ENCODE measurements around the gene SATB2.

The SATB2 gene

DNA sequence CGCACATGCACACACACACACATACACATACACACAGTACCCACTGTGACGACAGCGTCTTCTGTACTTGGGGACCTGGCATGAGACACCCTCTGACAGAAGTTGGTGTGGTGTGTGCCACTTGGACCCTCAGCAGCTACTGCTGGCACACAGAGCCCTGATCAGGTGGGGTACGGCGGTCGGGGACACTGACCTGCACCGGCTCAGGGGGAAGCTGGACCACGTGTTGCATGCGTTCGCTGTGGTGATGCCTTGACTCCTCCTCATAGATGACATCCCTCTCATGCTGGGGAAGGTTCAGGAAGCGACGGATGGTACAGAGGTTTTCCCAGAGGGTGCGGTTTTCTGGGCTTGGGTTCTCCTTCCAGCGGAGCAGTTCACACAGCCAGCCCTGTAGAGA, 149.2 kb downstream of the SATB2 start:
- H3K4me3 ChIP-seq (ENCODE audit: low read length), result no peak overlapping the region
- no CpG with 5 or more reads among the region's 14 CpGs for WGBS (ENCODE audit: insufficient coverage, insufficient read length)
- H3K27ac ChIP-seq (ENCODE audit: low read length), result no peak overlapping the region
- H3K36me3 ChIP-seq (ENCODE audit: control insufficient read depth, insufficient read depth, low read length), result peaks cover 4% of the 10 kb centered on the region; the same call in 1 of the 2 replicates
- DNase-seq (ENCODE audit: low read depth, low spot score), result no peak
- H3K27me3 ChIP-seq (ENCODE audit: control insufficient read depth, insufficient read depth, low read length), result no peaks in the 10 kb centered on the region
- no peaks in the 10 kb centered on the region for H3K9me3 ChIP-seq (ENCODE audit: control insufficient read depth, insufficient read depth, low read length)
- H3K4me1 ChIP-seq (ENCODE audit: control insufficient read depth, insufficient read depth, low read length), result no peaks in the 10 kb centered on the region

DNA sequence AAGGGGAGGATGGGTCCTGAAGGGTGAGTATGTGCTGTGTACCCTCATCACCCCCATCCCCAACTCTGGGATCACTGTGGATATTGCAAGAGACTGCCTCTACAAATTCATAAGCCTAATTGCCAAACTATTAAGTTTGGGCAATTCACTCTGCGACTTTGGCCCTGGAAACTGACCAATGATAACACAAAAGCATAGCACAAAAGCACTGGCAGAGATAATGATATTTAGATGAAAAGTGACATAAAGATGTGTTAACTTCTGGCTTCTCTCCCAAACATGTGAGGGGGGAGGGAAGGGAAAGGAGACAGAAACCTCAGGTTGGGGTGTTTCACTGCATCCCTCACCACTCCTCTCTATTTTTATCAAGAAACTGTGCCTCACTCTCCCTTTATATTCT, 150.3 kb downstream of the SATB2 start:
- DNase-seq (ENCODE audit: low read depth, low spot score), result no peak
- Histone ChIP-seq H3K27ac (ENCODE audit: low read length) (no peak overlapping the region), H3K4me3 (ENCODE audit: low read length) (no peak overlapping the region), H3K36me3 (ENCODE audit: control insufficient read depth, insufficient read depth, low read length) (peaks cover 4% of the 10 kb centered on the region; the same call in 1 of the 2 replicates), H3K4me1 (ENCODE audit: control insufficient read depth, insufficient read depth, low read length) (no peaks in the 10 kb centered on the region), H3K27me3 (ENCODE audit: control insufficient read depth, insufficient read depth, low read length) (no peaks in the 10 kb centered on the region), H3K9me3 (ENCODE audit: control insufficient read depth, insufficient read depth, low read length) (no peaks in the 10 kb centered on the region)
- WGBS (ENCODE audit: insufficient coverage, insufficient read length), result no CpG with 5 or more reads among the region's 1 CpG

DNA sequence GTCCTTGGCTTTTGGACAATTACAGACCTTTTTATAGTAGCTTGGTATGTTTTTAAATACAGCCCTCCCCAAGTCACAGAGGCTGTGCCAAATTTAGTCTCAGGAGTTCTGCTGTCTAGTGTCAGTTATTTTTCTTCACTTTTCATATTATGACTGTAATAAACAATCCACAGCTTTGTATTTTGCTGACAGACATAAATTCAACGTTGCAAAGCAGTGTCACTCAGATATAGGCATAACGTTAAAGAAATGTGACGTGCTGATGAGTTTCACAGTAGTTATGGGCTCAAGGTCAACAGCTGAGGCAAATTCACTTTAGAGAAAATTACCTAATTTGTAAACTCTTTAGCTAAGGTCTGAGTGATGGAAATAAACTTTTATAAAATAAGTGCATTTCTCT, 151.6 kb downstream of the SATB2 start:
- DNase-seq (ENCODE audit: low read depth, low spot score), result no peak
- Histone ChIP-seq H3K4me1 (ENCODE audit: control insufficient read depth, insufficient read depth, low read length) (no peaks in the 10 kb centered on the region), H3K27me3 (ENCODE audit: control insufficient read depth, insufficient read depth, low read length) (no peaks in the 10 kb centered on the region), H3K36me3 (ENCODE audit: control insufficient read depth, insufficient read depth, low read length) (peaks cover 4% of the 10 kb centered on the region; the same call in 1 of the 2 replicates), H3K9me3 (ENCODE audit: control insufficient read depth, insufficient read depth, low read length) (no peaks in the 10 kb centered on the region), H3K27ac (ENCODE audit: low read length) (no peak overlapping the region), H3K4me3 (ENCODE audit: low read length) (no peak overlapping the region)
- WGBS (ENCODE audit: insufficient coverage, insufficient read length), result no CpG with 5 or more reads among the region's 3 CpGs

DNA sequence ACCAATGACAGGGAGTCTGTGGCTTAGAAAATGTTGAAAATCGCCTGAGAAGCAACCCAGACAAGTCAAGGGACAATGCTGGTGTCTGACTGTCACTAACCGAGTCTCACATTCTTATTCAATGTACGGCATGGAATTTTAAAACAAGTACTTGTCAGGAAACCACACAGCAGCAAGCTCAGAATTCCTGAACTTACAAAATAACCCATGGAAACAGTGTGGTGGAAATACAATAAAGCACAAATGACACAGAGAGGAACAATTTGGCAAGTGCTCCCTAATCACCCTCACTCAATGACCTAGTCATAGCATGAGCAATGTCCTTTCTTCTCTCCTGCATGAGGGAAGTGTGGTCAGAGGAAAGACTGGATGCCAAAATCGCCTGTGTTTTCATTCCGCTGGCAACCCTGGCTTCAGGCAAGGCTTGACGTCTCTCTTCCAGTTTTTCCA, 154.0 kb downstream of the SATB2 start:
- H3K27ac ChIP-seq (ENCODE audit: low read length), result no peak overlapping the region
- no peaks in the 10 kb centered on the region for H3K4me1 ChIP-seq (ENCODE audit: control insufficient read depth, insufficient read depth, low read length)
- H3K27me3 ChIP-seq (ENCODE audit: control insufficient read depth, insufficient read depth, low read length), result no peaks in the 10 kb centered on the region
- no CpG with 5 or more reads among the region's 6 CpGs for WGBS (ENCODE audit: insufficient coverage, insufficient read length)
- DNase-seq (ENCODE audit: low read depth, low spot score), result no peak
- H3K9me3 ChIP-seq (ENCODE audit: control insufficient read depth, insufficient read depth, low read length), result no peaks in the 10 kb centered on the region
- no peak overlapping the region for H3K4me3 ChIP-seq (ENCODE audit: low read length)
- peaks cover 3% of the 10 kb centered on the region; the same call in 1 of the 2 replicates for H3K36me3 ChIP-seq (ENCODE audit: control insufficient read depth, insufficient read depth, low read length)

DNA sequence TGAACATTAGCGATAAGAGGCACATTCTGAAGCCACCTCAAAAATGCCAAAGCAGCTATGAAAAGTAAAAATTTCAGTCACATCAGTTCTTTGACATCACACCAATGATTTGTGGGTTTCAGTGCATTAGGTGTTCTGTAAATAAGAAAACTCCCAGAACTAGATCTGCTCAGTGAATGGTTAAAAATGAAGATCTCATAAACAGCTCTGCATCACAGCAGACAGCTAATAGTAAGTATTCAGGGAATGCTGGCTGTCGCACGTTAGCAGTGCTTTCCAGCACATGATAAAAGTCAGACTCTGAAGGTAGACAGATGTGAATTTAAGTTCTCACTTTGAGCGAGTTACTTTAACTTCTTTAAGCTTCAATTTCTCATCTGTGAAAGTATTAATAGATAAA, 154.9 kb downstream of the SATB2 start:
- H3K36me3 ChIP-seq (ENCODE audit: control insufficient read depth, insufficient read depth, low read length), result no peaks in the 10 kb centered on the region
- WGBS (ENCODE audit: insufficient coverage, insufficient read length), result no CpG with 5 or more reads among the region's 4 CpGs
- DNase-seq (ENCODE audit: low read depth, low spot score), result no peak

DNA sequence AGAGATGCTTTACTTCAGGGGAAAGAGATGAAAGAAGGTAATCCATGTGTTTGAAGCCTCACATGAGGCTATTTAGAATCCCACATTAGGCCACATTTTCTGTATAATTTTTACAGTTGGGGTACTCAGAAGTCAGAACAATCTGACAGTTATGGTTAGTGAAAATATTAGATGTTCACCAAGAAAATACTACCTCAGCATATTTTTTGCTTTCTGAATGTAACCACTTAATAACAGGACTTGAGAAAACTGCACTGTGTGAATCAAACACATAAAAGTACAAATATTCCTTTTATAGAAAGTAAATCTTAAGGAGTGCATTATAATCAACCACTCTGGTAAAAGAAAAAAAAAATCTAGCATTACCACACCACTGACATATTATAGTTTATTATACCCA, 169.3 kb downstream of the SATB2 start:
- no peaks in the 10 kb centered on the region for H3K27me3 ChIP-seq (ENCODE audit: control insufficient read depth, insufficient read depth, low read length)
- no peak overlapping the region for H3K4me3 ChIP-seq (ENCODE audit: low read length)
- no peaks in the 10 kb centered on the region for H3K9me3 ChIP-seq (ENCODE audit: control insufficient read depth, insufficient read depth, low read length)
- DNase-seq (ENCODE audit: low read depth, low spot score), result no peak
- H3K4me1 ChIP-seq (ENCODE audit: control insufficient read depth, insufficient read depth, low read length), result no peaks in the 10 kb centered on the region
- no peaks in the 10 kb centered on the region for H3K36me3 ChIP-seq (ENCODE audit: control insufficient read depth, insufficient read depth, low read length)
- no peak overlapping the region for H3K27ac ChIP-seq (ENCODE audit: low read length)

More for the DNA sequence above, 154.9 kb downstream of the SATB2 start:
- no peak overlapping the region for H3K4me3 ChIP-seq (ENCODE audit: low read length)
- no peaks in the 10 kb centered on the region for H3K9me3 ChIP-seq (ENCODE audit: control insufficient read depth, insufficient read depth, low read length)
- H3K27me3 ChIP-seq (ENCODE audit: control insufficient read depth, insufficient read depth, low read length), result no peaks in the 10 kb centered on the region
- H3K4me1 ChIP-seq (ENCODE audit: control insufficient read depth, insufficient read depth, low read length), result no peaks in the 10 kb centered on the region
- no peak overlapping the region for H3K27ac ChIP-seq (ENCODE audit: low read length)

DNA sequence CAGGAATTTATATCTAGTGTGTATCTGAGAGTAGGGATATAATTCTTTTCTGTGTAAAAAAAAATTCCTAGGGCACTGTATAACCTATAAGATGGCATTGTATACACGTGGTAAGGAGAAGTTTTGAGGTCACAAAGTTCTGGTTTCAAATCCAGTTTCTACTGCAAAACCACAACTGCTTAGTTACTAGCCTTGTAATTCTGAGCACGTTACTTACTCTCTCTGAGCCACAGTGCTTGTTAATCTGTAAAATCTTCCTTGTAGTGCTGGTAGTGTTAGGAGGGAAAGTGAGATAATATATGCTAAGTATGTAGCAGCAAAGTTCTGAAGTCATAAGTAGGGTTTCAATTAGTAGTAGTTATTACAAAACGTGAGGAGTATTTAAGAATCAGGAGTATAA, 175.4 kb downstream of the SATB2 start:
- no peak for DNase-seq (ENCODE audit: low read depth, low spot score)
- no peak overlapping the region for H3K4me3 ChIP-seq (ENCODE audit: low read length)
- H3K27ac ChIP-seq (ENCODE audit: low read length), result no peak overlapping the region
- no CpG with 5 or more reads among the region's 3 CpGs for WGBS (ENCODE audit: insufficient coverage, insufficient read length)
- no peaks in the 10 kb centered on the region for H3K36me3 ChIP-seq (ENCODE audit: control insufficient read depth, insufficient read depth, low read length)
- no peaks in the 10 kb centered on the region for H3K9me3 ChIP-seq (ENCODE audit: control insufficient read depth, insufficient read depth, low read length)
- H3K27me3 ChIP-seq (ENCODE audit: control insufficient read depth, insufficient read depth, low read length), result no peaks in the 10 kb centered on the region
- H3K4me1 ChIP-seq (ENCODE audit: control insufficient read depth, insufficient read depth, low read length), result no peaks in the 10 kb centered on the region

DNA sequence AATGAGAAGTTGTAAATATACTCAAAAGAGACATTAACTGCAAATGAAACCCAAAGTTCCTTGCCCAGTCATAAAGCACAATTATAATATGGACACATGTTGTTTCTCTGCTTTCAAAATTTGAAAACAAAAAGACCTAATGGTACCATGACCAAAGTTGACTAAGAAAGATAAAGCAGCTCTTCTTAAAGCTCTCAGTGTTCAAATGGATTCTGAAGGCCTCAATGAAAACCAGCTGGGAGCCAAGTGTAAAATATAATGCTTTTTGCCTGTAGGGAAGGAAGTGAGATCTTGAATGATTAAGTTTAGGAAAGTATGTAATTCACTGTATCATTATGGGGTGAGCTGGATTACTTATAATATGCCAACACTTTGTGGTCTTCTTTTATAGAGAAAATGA, 178.6 kb downstream of the SATB2 start:
- H3K4me3 ChIP-seq (ENCODE audit: low read length), result no peak overlapping the region
- DNase-seq (ENCODE audit: low read depth, low spot score), result no peak
- no peaks in the 10 kb centered on the region for H3K4me1 ChIP-seq (ENCODE audit: control insufficient read depth, insufficient read depth, low read length)
- no peak overlapping the region for H3K27ac ChIP-seq (ENCODE audit: low read length)
- H3K27me3 ChIP-seq (ENCODE audit: control insufficient read depth, insufficient read depth, low read length), result no peaks in the 10 kb centered on the region
- H3K36me3 ChIP-seq (ENCODE audit: control insufficient read depth, insufficient read depth, low read length), result no peaks in the 10 kb centered on the region
- H3K9me3 ChIP-seq (ENCODE audit: control insufficient read depth, insufficient read depth, low read length), result no peaks in the 10 kb centered on the region

DNA sequence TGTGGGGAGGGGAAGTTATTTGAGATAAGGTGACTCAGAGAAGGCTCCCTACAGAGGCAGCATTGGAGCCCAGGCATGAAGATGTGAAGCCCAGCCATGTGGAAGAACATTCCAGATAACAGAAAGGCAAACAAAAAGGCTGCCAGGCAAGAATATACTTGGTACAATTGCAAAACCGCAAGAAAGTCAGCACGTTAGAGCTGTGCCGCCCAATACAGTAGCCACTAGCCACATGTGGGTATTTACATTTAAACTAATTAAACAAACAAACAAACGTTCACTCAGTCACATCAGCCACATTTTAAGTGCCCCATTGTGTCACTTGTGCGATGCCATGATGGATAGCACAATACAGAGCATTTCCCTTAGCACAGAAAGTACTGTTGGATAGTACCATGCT, 179.6 kb downstream of the SATB2 start:
- Histone ChIP-seq H3K9me3 (ENCODE audit: control insufficient read depth, insufficient read depth, low read length) (no peaks in the 10 kb centered on the region), H3K36me3 (ENCODE audit: control insufficient read depth, insufficient read depth, low read length) (no peaks in the 10 kb centered on the region), H3K27me3 (ENCODE audit: control insufficient read depth, insufficient read depth, low read length) (no peaks in the 10 kb centered on the region), H3K27ac (ENCODE audit: low read length) (no peak overlapping the region), H3K4me1 (ENCODE audit: control insufficient read depth, insufficient read depth, low read length) (no peaks in the 10 kb centered on the region), H3K4me3 (ENCODE audit: low read length) (no peak overlapping the region)
- WGBS (ENCODE audit: insufficient coverage, insufficient read length), result no CpG with 5 or more reads among the region's 5 CpGs
- DNase-seq (ENCODE audit: low read depth, low spot score), result no peak

DNA sequence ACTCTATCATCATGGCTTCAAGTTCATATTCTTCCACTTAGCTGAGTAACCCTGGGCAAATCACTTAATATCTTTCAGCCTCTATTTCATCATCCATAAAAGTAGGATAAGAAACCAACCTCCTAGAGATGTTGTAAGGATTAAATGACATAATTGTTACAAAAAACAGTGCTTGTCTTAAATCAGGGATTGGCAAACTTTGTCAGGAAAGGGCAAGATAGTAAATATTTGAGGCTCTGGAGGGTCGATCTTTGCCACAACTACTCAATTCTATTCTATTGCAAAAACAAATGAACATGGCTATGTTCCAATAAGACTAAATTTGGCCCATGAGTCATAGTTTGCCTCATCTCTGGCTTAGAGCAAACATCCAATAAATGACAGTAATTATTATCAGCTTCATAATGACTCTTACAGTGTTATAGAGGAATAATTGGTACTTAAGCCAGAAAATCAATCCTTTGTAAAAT, 184.7 kb downstream of the SATB2 start:
- Histone ChIP-seq H3K36me3 (ENCODE audit: control insufficient read depth, insufficient read depth, low read length) (no peaks in the 10 kb centered on the region), H3K4me1 (ENCODE audit: control insufficient read depth, insufficient read depth, low read length) (no peaks in the 10 kb centered on the region), H3K27ac (ENCODE audit: low read length) (no peak overlapping the region), H3K27me3 (ENCODE audit: control insufficient read depth, insufficient read depth, low read length) (no peaks in the 10 kb centered on the region), H3K4me3 (ENCODE audit: low read length) (no peak overlapping the region), H3K9me3 (ENCODE audit: control insufficient read depth, insufficient read depth, low read length) (no peaks in the 10 kb centered on the region)
- DNase-seq (ENCODE audit: low read depth, low spot score), result no peak
- no CpG with 5 or more reads among the region's 1 CpG for WGBS (ENCODE audit: insufficient coverage, insufficient read length)

DNA sequence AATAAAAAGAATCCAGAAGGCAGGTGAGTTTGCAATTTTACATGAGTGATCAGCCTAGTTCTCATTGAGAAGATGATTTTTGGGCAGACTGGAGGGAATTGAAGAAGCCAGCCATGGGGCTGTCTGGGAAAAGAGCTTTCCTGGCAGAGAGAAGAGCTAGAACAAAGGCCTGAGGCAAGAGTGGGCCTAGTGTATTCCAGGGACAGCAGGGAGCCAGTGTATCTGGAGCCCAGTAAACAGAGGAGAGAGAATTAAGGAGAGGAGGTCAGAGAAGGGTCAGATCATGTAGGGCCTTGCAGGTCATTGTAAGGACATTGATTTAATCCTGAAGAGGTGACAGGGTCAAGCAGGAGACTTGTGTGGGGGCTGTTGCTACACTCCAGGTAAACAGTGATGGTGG, 195.8 kb downstream of the SATB2 start:
- H3K4me1 ChIP-seq (ENCODE audit: control insufficient read depth, insufficient read depth, low read length), result no peaks in the 10 kb centered on the region
- no peak overlapping the region for H3K27ac ChIP-seq (ENCODE audit: low read length)
- no peak for DNase-seq (ENCODE audit: low read depth, low spot score)

More for the DNA sequence above, 195.8 kb downstream of the SATB2 start:
- Histone ChIP-seq H3K4me3 (ENCODE audit: low read length) (no peak overlapping the region), H3K36me3 (ENCODE audit: control insufficient read depth, insufficient read depth, low read length) (0 out of 2 replicates have a peak, but pooled peaks cover 2% of the 10 kb centered on the region), H3K27me3 (ENCODE audit: control insufficient read depth, insufficient read depth, low read length) (no peaks in the 10 kb centered on the region), H3K9me3 (ENCODE audit: control insufficient read depth, insufficient read depth, low read length) (no peaks in the 10 kb centered on the region; the same call in 1 of the 2 replicates)
